WTC11 (cell line): Measurements from ENCODE around the gene UBR2.

Experiments used
- ARID4B ChIP-seq: sonication (generic); formaldehyde crosslinking; IDR thresholded peaks from 2 replicates; pipeline ENCODE4 v1.8.0; 2023; ENCODE audit warnings: missing genetic modification reagents, mild to moderate bottlenecking, borderline replicate concordance
- CTCF ChIP-seq: fragments of 200-600 bp; IDR thresholded peaks from 2 replicates; pipeline ENCODE4 v1.8.0; 2022; ENCODE audit warnings: antibody characterized with exemption
- ELF4 ChIP-seq: sonication (generic); formaldehyde crosslinking; IDR thresholded peaks from 2 replicates; pipeline ENCODE4 v1.8.1; 2022; ENCODE audit warnings: low read depth, mild to moderate bottlenecking, moderate library complexity, missing genetic modification reagents
- KAT7 ChIP-seq: sonication (generic); formaldehyde crosslinking; IDR thresholded peaks from 2 replicates; pipeline ENCODE4 v1.8.1; 2023; ENCODE audit warnings: missing genetic modification reagents, mild to moderate bottlenecking, borderline replicate concordance
- MLX ChIP-seq: sonication (generic); formaldehyde crosslinking; IDR thresholded peaks from 2 replicates; pipeline ENCODE4 v1.8.1; 2023; ENCODE audit warnings: mild to moderate bottlenecking, missing genetic modification reagents, moderate library complexity
- PRRX2 ChIP-seq: fragments of 250-450 bp; sonication (Bioruptor Pico); IDR thresholded peaks from 2 replicates; pipeline ENCODE4 v1.8.0; 2021; ENCODE audit warnings: mild to moderate bottlenecking
- TEAD1 ChIP-seq: sonication (generic); formaldehyde crosslinking; IDR thresholded peaks from 2 replicates; pipeline ENCODE4 v1.8.0; 2022; ENCODE audit warnings: mild to moderate bottlenecking, missing genetic modification reagents
- ZNF121 ChIP-seq: sonication (generic); formaldehyde crosslinking; IDR thresholded peaks from 2 replicates; pipeline ENCODE4 v1.8.0; 2023; ENCODE audit warnings: missing genetic modification reagents
- TF ChIP-seq, protein P1 (sequence below): sonication (generic); formaldehyde crosslinking; IDR thresholded peaks from 2 replicates; pipeline ENCODE4 v1.8.0; 2022; ENCODE audit warnings: mild to moderate bottlenecking, missing genetic modification reagents

DNA sequence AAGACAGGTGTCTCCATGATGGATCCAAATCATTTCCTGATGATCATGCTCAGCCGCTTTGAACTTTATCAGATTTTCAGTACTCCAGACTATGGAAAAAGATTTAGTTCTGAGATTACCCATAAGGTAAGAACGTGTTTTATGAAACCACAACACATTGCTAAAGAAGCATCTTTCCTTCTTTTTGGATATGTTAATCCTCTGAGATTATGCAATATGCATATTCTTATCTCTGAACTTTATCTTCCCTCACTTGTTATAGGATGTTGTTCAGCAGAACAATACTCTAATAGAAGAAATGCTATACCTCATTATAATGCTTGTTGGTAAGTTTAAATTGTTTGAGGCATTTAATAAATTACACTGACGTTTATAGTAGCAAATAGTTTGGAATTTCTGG lies 80.4 kb downstream of the UBR2 start:
- TF ChIP-seq KAT7 (CRISPR knock-in tag): no peak
- no peak for TF ChIP-seq CTCF
- no peak for TF ChIP-seq PRRX2 (CRISPR knock-in tag)
- no peak for TF ChIP-seq ZNF121 (CRISPR knock-in tag)
- no peak for TF ChIP-seq TEAD1 (CRISPR knock-in tag)
- no peak for TF ChIP-seq ARID4B (CRISPR knock-in tag)
- TF ChIP-seq, protein P1, sequence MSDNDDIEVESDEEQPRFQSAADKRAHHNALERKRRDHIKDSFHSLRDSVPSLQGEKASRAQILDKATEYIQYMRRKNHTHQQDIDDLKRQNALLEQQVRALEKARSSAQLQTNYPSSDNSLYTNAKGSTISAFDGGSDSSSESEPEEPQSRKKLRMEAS: no peak
- no peak for TF ChIP-seq MLX
- TF ChIP-seq ELF4: no peak
